ENCODE measurements around the gene NTM.

Gene NTM

GRCh38 chr11:131756479-131757110 is 386.2 kb downstream of the NTM start:
- DNase-seq, result no peak

- DNase-seq, result no peak
These were observed 388.3 kb downstream of the NTM start for GRCh38 chr11:131758726-131759125.

- no peak for DNase-seq
These were observed 388.7 kb downstream of the NTM start for GRCh38 chr11:131759140-131759539.

DNA sequence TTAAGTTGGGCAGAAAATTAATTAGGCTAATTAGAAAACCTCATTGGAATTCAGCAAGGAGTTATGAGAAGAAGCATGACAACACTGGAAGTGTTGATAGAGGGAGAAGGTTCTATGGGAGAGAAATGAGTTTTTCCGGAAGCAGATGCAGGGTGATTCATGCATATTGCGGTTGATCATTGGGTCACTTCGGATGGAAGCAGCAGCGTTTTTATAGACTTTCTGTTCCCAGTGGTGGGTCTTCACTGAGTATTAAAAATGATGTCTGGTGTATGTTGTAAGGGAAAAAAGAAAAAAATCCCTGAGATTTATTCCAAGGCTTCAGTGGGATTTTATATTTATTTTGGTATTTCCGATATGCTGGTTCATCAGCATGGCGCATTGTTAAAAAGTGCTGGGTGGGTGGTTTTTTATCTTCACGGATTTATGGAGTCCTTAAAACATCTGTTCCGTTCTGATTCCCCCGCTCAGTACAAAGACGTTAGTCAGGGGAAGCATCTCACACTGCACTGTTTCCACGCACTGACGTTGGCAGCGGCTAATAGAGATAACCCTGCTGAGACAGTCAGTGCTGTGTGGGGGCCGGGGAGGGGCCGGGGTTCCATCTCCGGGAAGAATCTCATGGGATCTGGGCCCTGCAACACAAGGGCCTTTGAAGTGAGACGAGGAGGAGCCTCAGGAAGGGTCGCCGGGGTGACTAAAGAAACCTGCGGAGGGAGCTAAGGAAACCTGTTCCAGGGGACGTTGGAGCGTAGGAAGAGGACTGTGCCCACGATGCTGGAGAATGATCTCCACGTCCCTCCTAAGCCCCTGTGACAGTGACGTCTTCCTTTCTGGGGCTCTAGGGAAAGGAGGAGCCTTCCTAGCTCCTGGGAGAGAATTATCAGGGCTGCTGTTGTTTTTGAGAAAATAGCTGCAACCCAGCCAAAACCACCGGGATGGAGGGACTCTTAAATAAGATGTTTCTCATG is 390.0 kb downstream of the NTM start:
- no peak for DNase-seq

- DNase-seq, result no peak
These were observed 392.1 kb downstream of the NTM start for GRCh38 chr11:131762346-131763110.

- no peak for DNase-seq
These were observed 392.9 kb downstream of the NTM start for GRCh38 chr11:131763193-131763890.

DNA sequence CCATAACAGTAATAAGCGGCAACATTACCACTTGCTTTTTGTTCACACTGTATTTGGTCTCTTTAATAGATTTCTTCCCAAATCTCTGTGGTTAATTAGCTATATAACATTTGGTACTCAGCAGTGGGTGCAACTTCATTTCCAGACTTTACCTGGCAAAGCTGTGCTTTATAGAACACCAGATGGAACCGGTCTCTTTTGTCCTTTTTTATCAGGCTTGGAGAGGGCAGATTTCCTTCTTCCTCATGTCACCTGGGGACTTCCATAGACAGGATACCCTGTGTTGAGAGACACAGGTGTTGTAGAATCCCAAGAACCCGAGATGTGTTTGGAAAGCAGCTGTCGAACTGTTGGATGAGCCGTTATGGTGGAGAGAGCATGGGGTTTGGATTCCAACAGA is 393.7 kb downstream of the NTM start:
- DNase-seq, result no peak

DNA sequence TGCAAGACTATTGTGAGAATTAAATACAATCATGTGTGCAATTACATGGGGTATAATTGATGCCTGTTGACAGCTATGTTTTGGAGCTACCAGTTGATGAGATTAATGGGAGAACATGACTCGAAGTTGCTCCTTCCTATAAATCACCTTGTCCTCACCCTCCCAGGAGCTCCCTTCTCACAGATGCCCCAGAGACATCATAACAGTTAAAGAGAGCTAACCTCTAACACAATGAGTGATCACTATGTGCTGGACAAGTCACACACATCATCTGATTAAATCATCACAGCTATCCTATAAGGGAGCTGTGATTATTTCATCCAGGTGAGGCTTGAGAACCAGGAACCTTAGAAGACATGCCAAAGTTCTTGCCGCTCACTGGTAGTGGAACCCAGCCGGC is 394.2 kb downstream of the NTM start:
- DNase-seq, result no peak

- no peak for DNase-seq
These were observed 396.2 kb downstream of the NTM start for GRCh38 chr11:131766637-131767036.

- no peak for DNase-seq
These were observed 397.0 kb downstream of the NTM start for GRCh38 chr11:131767421-131767820.

DNA sequence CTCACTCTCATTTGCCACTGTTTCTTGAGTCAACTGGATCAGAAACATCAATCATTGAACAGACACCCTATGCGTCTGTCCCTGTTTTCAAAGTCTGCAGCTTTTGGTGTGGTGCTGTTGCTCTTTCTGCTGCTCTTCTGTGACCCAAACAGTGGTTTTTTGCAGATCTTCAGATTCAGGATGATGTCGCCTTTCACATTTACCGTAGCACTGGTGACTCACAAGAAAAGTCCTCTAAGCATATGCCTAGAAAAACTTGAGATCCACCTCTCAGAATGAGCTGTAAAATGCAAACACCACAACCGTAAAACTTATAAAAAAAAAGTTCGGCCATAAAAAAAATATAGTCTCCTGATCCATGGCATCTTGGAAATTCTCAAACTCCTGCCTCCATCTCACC is 400.4 kb downstream of the NTM start:
- DNase-seq, result no peak

DNA sequence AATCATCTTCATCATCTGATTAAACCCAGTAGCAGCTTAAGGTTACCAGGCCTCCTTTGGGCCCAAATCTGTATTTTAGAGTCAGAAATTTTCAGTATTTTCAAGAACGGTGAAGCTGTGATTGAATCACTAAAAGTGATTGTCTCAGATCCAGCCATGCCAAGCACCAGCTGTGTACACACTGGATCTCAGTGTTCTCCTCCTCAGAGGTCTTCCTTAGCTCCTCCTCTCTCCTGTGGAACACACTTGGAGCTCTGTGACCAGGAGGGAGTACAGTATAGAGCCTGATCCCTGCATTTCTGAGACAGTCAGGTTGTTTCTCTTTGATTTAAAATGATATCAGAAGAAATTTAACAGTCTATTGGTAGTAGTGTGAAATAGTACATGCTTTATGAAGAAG is 401.1 kb downstream of the NTM start:
- DNase-seq, result no peak

DNA sequence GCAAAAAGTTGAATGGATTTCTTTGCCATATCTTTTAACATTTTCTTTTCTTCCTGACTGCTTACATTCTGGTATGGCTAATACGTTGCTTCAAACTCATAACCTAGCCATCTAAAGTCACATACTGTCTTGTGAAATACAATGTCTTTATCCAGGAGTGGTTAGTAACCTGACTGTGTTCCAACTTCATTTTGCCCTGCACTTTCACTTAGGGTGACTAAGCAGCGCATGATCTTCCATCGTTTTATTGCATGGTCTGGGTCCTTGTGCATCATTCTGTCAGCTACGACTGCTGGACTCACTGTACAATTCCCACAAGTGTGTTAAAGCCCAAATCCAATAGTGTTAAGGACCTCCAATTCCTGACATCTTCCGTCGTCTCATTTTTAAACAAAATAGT is 403.2 kb downstream of the NTM start:
- no peak for DNase-seq

DNA sequence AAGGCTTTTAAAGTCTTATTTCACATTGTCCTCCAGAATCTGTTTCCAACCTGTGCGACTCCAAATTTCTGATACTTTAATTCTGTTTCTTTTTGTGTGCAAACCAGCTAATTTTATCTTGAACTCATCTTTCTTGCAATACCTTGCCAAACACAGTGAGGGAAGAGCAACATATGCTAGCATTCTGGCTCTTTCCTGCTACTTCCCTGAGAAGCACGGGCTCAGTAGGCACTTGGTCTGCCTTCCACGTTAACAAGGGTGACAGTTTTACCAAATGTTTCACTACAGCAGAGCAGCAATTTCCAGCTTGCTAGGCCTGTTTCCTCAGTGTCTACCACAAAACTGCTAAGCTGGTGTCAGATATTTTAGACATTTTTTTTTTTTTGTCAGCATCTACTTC is 405.8 kb downstream of the NTM start:
- no peak for DNase-seq

GRCh38 chr11:131785801-131786200 is 415.4 kb downstream of the NTM start:
- DNase-seq, result no peak

GRCh38 chr11:131787119-131787518 is 416.7 kb downstream of the NTM start:
- DNase-seq, result no peak

DNA sequence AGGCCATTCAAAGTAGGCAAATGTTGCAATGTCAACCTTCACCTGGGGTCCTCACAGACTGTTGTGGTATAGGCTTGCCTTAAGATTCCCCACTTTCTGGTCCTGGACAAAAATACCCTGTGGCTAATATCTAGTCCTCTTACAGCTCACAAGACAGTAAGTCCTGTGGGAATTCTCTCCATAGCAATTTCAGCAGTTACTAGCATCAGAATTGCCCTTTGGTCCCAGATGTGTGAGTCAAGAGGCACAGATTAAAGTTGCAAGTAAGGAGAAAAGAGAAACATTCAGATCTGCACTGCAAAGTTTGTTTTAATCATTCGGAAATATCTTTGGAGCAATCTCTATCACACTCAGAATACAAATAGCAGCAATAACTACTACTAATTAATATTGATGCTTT is 420.2 kb downstream of the NTM start:
- no peak for DNase-seq

GRCh38 chr11:131792243-131792642 is 421.8 kb downstream of the NTM start:
- DNase-seq, result no peak

DNA sequence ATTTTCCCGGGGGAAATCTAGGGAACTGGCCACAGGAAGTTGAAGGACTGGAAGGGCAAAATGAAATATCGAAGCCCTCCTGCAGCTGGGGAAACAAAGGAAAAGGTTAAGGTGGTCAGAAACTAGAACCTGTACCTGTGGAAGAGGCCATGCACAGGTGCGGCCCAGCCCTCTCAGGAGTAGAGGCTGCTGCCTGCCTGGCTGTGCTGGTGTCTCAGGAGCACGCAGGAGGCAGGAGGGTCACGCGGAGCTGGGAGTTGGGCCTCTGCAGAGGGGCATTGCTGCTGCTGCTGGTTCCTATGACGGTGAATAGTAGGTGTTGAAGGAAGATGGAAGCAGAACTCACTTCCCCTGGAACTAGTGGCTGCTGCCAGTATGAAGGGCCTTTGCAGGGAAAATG is 425.7 kb downstream of the NTM start:
- DNase-seq, result no peak

DNA sequence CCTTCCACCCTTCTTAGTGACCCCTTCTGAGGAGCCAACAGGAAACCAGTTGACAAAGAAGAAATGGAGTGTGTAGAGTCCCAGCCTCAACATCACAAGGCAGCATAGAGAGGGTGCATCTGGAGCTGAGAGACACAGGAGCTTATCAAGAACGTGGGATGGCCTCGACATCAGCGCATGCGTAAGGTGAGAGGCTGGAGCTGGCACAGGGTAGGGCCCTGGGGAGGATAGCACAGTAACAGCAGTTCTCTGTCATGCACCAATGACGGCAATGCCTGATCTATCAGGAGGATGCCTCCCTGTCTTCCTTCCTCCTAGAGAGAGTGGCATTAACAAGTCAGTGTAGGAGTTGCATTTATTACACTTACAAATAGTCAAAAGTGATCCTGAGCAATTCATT is 426.1 kb downstream of the NTM start:
- no peak for DNase-seq

DNA sequence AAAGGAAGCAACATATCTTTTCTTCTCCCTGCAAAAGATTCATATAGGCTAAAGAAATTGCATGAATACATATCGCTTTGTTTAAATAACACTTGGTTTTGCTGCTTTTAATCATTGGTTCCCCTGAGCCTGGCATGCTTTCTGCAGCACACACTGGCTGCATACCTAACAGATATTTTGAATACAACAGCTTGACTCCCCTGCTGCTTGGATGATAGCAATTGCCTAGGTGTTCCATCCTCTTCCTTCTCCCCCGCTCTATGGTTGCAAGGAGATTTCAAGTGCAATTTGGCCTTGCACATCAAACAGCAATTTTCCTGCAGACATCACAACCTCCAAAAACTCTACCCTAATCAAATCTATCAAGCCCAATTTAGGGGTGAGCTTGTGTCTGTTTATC is 430.0 kb downstream of the NTM start:
- no peak for DNase-seq

DNA sequence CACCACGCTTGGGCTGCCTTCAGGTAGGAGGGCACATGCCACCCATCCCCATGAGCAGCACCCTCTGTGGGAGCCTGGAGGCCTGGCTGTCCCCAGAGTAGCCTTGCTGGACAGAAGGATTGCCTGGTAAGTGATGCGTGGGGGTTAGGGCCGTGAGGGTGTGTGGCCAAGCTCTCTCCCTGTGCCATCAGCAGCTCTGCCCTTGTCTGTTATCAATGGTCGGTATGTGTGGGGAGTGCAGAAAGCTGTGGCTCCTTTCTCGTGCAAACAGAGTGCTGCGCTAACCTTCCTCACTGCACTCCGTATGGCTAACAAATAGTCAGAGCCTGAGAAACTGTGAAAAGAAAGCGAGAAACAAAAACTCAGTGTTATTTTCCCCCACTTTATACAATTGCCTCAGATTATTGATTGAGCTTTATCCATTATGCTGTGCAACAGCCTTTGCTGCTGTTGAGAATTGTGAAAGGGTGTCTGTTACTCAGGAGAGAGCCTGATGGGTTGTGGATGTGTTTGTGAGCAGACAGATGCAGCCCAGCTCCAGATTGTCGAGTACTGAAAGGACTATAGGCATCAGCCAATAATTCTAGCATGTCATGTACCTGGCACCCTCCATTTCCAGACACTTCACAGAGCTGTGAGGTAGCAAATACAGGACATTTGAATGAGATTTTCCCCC is 432.2 kb downstream of the NTM start:
- DNase-seq, result no peak
